GM19328 (cell line): Measurements from ENCODE around the gene TEKT1.
"Not testable (repeated sequence)": the region's sequence is repeated elsewhere in the genome, so short reads cannot be mapped to it uniquely, and the experiment has no call there.

Experiments
- ATAC-seq: cut with Tn5 transposase; IDR thresholded peaks from one replicate; pipeline ENCODE4 v1.9.1; 2021; ENCODE audit warnings: mild to moderate bottlenecking, moderate library complexity; ENCODE audit not compliant: unreplicated experiment

Gene TEKT1

GRCh38 chr17:6818938-6819337 is 12.6 kb downstream of the TEKT1 start:
- ATAC-seq: no peak

GRCh38 chr17:6816368-6816767 is 15.2 kb downstream of the TEKT1 start:
- ATAC-seq: not testable (repeated sequence)

GRCh38 chr17:6815775-6816174 is 15.8 kb downstream of the TEKT1 start:
- ATAC-seq: no peak

- ATAC-seq: no peak
Observed at GRCh38 chr17:6812295-6812694, 19.2 kb downstream of the TEKT1 start.

DNA sequence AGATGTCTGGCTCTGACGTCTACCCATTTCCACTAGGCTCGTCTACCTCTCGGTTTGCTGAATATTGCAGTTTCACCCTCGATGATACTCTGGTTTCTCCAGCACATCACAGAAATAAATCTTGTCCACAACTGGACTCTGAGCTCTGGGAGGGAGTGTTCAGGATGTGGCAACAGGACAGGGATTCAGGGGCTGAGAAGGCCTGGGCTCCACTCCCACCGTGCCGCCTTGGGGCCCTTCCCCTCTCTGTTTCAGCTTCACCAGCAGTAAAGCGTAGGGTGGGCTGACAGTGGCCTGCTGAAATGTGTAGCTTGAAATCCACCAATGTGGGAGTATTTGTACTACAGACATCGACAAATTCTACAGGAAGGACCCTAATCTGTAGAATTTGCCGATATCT is 20.0 kb downstream of the TEKT1 start:
- ATAC-seq: no peak

GRCh38 chr17:6800422-6801027 is 31.0 kb downstream of the TEKT1 start:
- ATAC-seq: no peak

DNA sequence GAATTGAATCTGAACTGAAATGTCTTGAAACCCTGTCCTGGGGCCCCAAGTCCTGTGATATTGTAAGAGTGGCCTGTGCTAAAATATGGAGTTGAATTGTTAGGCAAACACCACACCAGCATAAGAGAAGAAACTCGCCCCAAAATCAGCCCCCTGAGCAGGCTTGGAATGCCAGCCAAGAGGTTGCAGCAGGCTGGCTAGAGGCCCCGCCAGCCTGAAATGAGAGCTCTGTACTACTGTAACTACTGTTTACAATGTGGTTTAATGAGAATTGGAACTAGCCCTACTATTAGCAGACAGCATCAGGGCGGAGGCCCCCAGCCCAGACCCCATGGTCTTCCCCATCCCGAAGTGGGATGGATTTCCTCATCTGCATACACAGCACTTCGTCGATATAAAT is 31.8 kb downstream of the TEKT1 start:
- ATAC-seq: no peak

GRCh38 chr17:6797718-6798351 is 33.7 kb downstream of the TEKT1 start:
- no peak for ATAC-seq

DNA sequence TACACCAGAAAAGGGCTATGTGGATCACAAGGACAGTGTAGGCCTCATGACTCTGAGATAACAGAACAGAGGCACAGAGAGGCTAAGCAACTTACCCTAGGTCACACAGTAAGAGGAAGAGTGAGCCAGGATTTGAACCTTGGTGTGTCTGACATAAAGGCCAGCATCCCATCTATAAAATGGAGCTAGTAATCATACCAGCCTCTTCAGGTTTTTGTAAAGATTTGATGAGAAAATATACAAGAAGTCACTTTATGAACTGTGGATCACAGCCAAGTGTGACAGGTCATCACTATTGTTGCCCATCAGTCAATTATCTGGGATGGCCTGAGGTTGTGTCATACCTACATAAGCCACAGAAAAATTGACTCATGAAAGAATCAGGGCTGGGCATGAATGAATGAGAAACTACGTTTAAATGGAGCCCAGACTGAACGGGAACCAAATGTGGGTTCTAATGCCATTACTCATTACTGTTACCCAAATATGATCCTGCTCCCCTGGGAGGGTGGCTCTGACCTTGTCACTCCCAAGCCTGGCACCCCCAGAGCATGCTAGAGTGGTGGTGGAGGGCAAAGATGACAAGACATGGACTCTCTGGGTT is 34.5 kb downstream of the TEKT1 start:
- ATAC-seq: no peak

DNA sequence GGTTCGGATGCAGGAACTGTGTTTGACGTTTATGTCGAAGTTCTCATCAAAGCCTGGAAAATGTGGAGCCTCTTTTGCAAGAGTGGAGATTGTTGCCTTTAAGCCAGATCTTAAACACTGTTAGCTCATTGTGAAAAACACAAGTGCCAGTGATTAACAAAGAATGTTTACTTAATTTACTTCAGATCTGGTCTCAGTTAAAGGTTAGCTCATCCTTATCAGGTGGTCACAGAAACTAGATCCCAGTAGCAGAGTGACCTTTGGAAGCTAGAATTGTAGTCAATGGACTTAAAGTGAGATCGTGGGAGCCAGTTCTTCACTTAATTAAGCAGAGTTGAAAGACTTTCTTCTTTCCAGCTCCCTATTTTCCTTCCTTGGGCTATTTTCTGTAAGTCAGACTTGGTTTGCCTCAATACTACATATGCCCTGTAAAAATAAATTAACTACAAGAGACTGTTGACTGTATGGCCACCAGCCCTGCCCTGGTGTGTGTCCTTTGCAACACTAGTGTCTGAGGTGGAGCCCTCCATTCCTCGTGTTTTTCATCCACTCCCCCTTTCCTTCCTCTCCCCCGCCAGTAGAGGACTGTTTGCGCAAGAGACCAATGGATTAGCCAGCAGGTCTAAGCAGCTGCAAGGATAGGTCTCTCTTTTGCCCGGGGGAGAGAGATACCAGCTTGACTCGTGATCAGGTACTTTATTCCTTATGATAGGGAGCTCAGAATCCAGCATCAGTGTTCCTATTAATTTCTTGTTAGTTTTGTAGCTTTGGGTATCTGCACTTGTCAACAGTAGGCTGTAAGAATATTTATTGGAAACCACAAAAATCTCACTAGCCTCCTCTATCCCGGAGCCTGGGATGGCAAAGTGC is 35.3 kb downstream of the TEKT1 start:
- ATAC-seq: no peak

DNA sequence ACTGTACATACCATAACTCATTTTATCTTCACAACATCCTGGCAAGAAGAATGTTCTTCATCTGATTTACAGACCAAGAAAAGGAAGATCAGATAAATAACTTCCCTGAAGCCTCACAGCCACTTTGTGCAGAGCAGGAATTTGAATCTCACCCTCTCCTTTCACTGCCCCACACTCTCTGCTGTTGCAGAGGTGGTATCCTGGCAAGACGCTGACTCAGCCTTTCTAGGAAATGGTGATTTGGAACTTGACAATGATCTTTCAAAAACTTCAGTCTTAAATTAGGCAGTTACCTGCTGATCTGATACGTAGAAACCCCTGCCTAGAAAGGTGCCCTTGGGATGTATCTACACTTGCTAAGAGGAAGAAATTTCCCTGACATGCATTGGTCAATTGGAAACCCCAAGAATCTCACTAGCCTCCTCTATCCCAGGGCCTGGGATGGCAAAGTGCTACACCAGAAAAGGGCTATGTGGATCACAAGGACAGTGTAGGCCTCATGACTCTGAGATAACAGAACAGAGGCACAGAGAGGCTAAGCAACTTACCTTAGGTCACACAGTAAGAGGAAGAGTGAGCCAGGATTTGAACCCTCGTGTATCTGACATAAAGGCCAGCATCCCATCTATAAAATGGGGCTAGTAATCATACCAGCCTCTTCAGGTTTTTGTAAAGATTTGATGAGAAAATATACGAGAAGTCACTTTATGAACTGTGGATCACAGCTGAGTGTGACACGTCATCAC is 37.6 kb downstream of the TEKT1 start:
- no peak for ATAC-seq

DNA sequence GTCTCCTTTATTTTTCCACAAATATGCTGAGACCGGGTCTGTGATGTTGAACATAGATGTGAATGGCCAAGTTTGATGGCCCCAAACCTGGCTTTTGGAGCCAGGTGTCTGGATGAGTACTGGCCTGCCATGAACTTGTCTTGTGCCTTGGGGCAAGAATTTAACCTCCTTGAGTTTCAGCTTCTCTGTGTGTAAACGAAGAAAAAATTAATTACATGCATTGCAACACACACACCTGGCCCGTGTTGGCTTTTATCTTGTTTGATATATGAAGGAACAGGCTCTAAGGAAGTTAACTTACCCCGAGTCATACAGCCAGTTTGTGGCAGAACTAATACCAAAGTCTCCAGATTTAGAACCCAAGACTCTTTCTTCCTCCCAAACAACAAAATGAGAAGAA is 42.4 kb downstream of the TEKT1 start:
- ATAC-seq: no peak

DNA sequence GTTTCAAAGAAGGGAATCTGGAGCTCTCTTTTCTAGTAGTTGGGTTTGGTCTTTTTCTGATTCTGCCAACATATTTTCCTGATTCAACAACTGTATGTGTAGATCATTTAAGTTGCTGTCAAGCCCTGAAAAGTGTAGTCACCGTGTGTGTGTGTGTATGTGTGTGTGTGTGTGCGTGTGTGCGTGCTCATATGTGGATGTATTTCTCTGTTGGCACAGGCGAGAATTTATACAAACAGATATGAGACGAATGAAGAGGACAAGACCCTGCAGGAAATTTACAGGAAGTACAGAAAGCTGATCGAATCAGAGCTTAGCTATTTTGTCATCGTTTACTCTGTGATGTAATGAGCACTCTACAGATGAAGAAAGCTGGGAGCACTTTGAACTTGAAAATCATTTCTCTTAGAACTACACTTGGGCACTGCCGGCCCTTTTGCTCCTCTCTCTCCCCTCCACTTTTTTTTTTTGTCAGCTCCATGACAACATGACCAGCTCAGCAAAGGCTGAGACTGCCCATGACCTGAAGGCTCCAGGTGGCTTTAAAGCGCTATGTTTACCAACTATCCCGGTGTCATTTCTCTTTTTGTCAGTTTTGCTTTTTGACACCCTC is 44.3 kb downstream of the TEKT1 start:
- ATAC-seq: no peak

DNA sequence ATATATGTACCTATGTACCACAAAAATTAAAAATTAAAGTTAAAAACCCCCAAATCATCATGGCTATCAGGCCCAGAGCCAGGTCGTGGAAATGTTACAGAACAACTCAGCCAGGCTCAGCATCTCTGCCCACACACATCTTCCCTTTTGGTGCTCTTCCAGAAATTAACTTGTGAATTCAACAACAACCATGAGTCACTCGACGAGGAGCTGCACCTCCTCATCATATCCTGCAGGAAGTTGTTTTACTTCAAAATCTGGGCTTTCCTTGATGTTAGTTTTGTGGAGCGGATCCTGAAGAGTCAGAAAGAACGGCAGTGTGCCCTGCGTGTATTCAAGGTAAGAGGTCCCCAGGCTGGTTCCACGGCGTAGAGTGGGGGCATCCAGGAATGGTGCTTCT is 44.9 kb downstream of the TEKT1 start:
- no peak for ATAC-seq

GRCh38 chr17:6782244-6782643 is 49.3 kb downstream of the TEKT1 start:
- no peak for ATAC-seq

- no peak for ATAC-seq
Observed at GRCh38 chr17:6780886-6781285, 50.6 kb downstream of the TEKT1 start.

GRCh38 chr17:6780001-6780400 is 51.5 kb downstream of the TEKT1 start:
- no peak for ATAC-seq

DNA sequence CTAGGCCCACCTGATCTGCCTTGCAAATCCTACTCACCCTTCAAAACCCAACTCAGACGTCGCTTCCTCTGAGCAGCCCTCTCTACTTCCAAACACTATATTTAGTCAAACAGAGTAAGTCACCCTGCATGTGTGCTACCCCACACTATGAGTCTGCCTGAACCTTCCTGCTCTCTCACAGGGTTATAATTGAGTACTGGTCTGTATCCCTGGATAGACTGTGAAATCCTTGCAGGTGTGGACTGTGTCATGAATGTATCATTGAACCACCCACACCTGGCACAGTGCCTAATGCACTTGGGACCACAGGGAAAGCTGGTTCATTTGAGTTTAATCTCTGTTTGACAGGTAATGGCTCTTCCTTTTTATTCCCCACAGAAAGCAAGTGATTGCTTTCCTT is 52.1 kb downstream of the TEKT1 start:
- ATAC-seq: no peak

DNA sequence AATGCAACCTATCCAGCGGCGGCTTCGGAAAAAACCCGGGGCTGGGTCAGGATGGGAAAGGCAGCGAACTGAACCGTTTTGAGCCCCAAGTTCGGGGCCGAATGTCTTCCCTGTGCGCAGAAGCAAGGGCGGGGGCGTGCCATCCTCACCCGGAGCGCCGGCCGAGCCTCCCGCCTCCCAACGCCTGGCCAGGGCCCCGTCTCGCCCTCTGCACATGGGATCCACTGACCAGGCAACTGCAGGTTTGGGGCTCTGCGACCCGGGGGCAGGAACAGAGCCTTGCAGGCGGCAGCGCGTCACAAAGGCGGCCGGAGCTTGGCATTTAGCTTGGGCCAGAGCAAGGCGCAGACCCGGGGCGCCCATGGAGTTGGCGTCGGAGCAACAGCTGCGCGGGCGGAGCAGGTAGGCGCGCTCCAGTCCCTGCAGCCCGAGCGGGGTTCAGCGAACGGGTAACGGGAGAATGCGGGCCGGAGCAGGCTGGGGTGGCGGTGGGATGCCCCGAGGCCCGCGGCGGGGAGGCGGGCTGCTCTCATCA is 55.6 kb downstream of the TEKT1 start, which contains the start of gene FBXO39:
Gene FBXO39, plus strand, starts transcription at position 345 of the 535 bp plus-strand sequence. CDS start 3,654 bp downstream, outside the sequence.
- no peak for ATAC-seq

DNA sequence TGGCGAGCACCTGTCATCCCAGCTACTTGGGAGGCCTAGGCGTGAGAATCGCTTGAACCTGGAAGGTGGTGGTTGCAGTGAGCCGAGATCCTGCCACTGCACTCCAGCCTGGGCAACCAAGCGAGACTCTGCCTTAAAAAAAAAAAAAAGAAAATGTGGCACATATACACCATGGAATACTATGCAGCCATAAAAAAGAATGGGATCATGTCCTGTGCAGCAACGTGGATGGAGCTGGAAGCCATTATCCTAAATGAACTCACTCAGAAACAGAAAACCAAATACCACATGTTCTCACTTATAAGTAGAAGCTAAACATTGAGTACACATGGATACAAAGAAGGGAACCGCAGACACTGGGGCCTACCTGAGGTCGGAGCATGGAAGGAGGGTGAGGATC is 56.6 kb downstream of the TEKT1 start:
- ATAC-seq: not testable (repeated sequence)
